Measurements from ENCODE around the gene DNAH6. TPM values are rescaled to one million over a fixed set of nuclear protein-coding genes. Genes with fewer than 3 reads are reported as not detected.

The DNAH6 gene
- total RNA-seq, 4 donors from 2014 or later, result 0.04 to 0.67 (median 0.27) TPM

DNA sequence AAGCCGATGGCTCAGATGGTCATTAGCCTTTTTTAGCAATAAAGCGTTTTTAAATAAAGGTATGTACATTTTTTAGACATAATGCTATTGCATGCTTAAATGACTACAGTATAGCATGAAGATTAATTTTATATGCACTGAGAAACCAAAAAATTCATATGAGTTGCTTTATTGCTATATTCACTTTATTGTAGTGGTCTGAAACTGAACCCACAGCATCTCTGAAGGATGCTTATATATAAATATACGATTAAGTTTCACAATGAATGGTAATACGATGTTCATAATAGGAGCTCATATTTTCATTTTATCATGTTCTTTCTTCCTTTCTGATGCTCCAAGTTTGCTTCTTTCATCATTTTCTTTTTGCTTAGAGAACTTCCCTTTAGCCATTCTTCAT lies 132.8 kb downstream of the DNAH6 start:
- Histone ChIP-seq H3K4me3 (no peak overlapping the region), H3K36me3 (no peaks in the 10 kb centered on the region), H3K9me3 (no peaks in the 10 kb centered on the region), H3K27ac (no peak overlapping the region), H3K4me1 (no peaks in the 10 kb centered on the region), H3K27me3 (no peaks in the 10 kb centered on the region)
- WGBS, 2 donors (ENCODE audit: low coverage in 1 of 2), result 93 to 94% methylated on average over 4 of the region's 4 CpGs
- no peak for ATAC-seq
- no peak for TF ChIP-seq EP300 (IDR thresholded peaks at IDR 0.05)
- no peak for TF ChIP-seq POLR2AphosphoS5 (IDR thresholded peaks at IDR 0.05)
- TF ChIP-seq, protein P1, sequence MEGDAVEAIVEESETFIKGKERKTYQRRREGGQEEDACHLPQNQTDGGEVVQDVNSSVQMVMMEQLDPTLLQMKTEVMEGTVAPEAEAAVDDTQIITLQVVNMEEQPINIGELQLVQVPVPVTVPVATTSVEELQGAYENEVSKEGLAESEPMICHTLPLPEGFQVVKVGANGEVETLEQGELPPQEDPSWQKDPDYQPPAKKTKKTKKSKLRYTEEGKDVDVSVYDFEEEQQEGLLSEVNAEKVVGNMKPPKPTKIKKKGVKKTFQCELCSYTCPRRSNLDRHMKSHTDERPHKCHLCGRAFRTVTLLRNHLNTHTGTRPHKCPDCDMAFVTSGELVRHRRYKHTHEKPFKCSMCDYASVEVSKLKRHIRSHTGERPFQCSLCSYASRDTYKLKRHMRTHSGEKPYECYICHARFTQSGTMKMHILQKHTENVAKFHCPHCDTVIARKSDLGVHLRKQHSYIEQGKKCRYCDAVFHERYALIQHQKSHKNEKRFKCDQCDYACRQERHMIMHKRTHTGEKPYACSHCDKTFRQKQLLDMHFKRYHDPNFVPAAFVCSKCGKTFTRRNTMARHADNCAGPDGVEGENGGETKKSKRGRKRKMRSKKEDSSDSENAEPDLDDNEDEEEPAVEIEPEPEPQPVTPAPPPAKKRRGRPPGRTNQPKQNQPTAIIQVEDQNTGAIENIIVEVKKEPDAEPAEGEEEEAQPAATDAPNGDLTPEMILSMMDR (IDR thresholded peaks at IDR 0.05), result no peak
- no peak for TF ChIP-seq POLR2A (IDR thresholded peaks at IDR 0.05)

DNA sequence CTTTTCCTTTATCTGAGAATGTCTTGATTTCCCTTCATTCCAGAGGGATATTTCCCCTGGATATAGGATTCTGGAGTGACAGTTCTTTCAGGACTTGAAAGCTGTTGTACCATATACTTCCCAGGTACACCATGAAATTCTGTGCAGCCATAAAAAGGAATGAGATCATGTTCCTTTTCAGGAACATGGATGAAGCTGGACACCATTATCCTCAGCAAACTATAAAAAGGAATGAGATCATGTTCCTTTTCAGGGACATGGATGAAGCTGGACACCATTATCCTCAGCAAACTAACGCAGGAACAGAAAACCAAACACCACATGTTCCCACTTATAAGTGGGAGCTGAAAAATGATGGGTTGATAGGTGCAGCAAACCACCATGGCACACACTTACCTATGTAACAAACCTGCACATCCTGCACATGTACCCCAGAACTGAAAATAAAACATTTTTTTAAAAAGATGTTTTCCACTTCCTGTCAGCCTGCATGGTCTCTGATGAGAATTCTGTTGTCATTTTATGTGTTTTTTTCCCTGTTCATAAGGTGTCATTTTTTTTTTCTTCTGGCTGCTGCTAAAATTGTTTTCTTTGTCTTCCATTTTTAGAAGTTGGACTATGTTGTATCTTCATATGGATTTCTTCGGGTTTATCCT lies 133.3 kb downstream of the DNAH6 start:
- no peak for ATAC-seq
- WGBS, 2 donors (ENCODE audit: low coverage in 1 of 2), result 57 to 75% methylated on average over 2 of the region's 2 CpGs

DNA sequence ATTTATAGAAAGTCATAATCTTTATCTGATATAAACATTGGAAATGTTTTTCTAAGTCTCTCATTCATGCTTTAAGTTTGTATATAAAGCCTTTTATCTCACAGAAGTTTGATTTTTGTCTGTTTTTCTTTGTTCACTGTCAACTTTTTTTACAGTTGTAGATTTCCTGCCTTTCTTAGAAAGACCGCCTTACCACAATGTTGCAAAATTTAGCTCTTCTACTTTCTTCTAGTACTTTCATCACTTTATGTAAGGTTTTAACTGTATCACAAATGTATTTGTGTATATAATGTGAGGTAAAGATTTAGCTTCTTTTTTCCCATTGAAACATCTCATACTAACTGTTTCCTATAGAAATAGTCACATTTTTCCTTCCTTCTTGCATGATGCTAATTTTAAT lies 136.1 kb downstream of the DNAH6 start:
- TF ChIP-seq, protein P1 (IDR thresholded peaks at IDR 0.05), result no peak
- TF ChIP-seq POLR2A (IDR thresholded peaks at IDR 0.05) (no peak), EP300 (IDR thresholded peaks at IDR 0.05) (no peak), POLR2AphosphoS5 (IDR thresholded peaks at IDR 0.05) (no peak)
- no peak overlapping the region for H3K27ac ChIP-seq
- ATAC-seq, result no peak
- no peaks in the 10 kb centered on the region for H3K27me3 ChIP-seq
- H3K9me3 ChIP-seq, result no peaks in the 10 kb centered on the region
- no peaks in the 10 kb centered on the region for H3K36me3 ChIP-seq
- H3K4me1 ChIP-seq, result no peaks in the 10 kb centered on the region
- WGBS, 2 donors (ENCODE audit: low coverage in 1 of 2), result 71 to 85% methylated on average over 1 of the region's 1 CpG
- H3K4me3 ChIP-seq, result no peak overlapping the region

More for the DNA sequence above, 133.3 kb downstream of the DNAH6 start:
- no peak overlapping the region for H3K27ac ChIP-seq
- no peaks in the 10 kb centered on the region for H3K9me3 ChIP-seq
- no peaks in the 10 kb centered on the region for H3K27me3 ChIP-seq
- H3K4me3 ChIP-seq, result no peak overlapping the region
- H3K36me3 ChIP-seq, result no peaks in the 10 kb centered on the region
- no peaks in the 10 kb centered on the region for H3K4me1 ChIP-seq
- TF ChIP-seq, protein P1 (IDR thresholded peaks at IDR 0.05), result no peak
- TF ChIP-seq EP300 (IDR thresholded peaks at IDR 0.05) (no peak), POLR2AphosphoS5 (IDR thresholded peaks at IDR 0.05) (no peak), POLR2A (IDR thresholded peaks at IDR 0.05) (no peak)

DNA sequence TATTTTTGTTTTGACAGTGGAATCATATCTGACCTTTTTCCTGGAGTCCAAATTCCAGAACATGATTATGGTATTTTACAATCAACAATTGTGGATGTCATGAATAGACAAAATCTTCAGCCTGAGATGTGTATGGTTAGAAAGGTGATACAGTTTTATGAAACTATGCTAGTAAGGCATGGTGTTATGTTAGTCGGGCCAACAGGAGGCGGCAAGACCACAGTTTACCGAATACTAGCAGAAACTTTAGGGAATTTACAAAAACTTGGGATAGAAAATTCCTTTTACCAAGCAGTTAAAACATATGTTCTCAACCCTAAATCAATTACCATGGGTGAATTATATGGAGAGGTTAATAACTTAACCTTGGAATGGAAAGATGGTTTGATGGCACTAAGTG lies 137.0 kb downstream of the DNAH6 start:
- TF ChIP-seq POLR2AphosphoS5 (IDR thresholded peaks at IDR 0.05) (no peak), EP300 (IDR thresholded peaks at IDR 0.05) (no peak), POLR2A (IDR thresholded peaks at IDR 0.05) (no peak)
- TF ChIP-seq, protein P1 (IDR thresholded peaks at IDR 0.05), result no peak
- Histone ChIP-seq H3K4me3 (no peak overlapping the region), H3K4me1 (no peaks in the 10 kb centered on the region), H3K27ac (no peak overlapping the region), H3K27me3 (no peaks in the 10 kb centered on the region), H3K36me3 (no peaks in the 10 kb centered on the region), H3K9me3 (no peaks in the 10 kb centered on the region)
- ATAC-seq, result no peak
- 86 to 92% methylated on average over 3 of the region's 3 CpGs for WGBS, 2 donors (ENCODE audit: low coverage in 1 of 2)

DNA sequence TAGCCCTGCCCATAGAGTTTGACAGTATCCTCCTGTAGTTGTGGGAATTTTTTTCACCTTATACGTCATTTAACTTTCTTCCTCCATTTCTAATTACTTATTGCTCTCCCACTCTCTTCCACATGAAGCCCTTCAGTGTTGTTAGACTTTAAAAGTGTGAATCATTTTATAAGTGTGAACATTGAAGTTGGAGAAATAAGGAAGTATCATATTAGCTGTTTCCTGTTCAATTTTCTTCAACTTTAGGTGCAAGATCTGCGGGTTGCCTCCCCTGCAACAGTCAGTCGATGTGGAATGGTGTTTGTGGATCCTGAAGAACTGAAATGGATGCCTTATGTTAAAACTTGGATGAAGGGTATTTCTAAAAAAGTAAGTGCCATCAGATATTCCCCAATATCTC lies 138.1 kb downstream of the DNAH6 start:
- H3K27me3 ChIP-seq, result no peaks in the 10 kb centered on the region
- no peak for ATAC-seq
- no peak for TF ChIP-seq EP300 (IDR thresholded peaks at IDR 0.05)
- TF ChIP-seq POLR2AphosphoS5 (IDR thresholded peaks at IDR 0.05), result no peak
- no peak for TF ChIP-seq POLR2A (IDR thresholded peaks at IDR 0.05)
- TF ChIP-seq, protein P1 (IDR thresholded peaks at IDR 0.05), result no peak
- H3K9me3 ChIP-seq, result no peaks in the 10 kb centered on the region
- H3K27ac ChIP-seq, result no peak overlapping the region
- H3K4me1 ChIP-seq, result no peaks in the 10 kb centered on the region
- no peak overlapping the region for H3K4me3 ChIP-seq
- WGBS, 2 donors (ENCODE audit: low coverage in 1 of 2), result 82 to 91% methylated on average over 3 of the region's 3 CpGs
- H3K36me3 ChIP-seq, result no peaks in the 10 kb centered on the region

All from gastroesophageal sphincter (tissue), 4 donors.